ENCODE results near the gene CDK4.
A peak's percentile ranks its signal among the peaks of the same experiment; 100 is the strongest.

CDK4 gene

GRCh38 chr12:57712701-57713100 lies 39.4 kb downstream of the CDK4 start:
- no peaks in the 10 kb centered on the region for H3K4me1 ChIP-seq (ENCODE audit: control insufficient read depth in 1 of 2, insufficient read depth in 2 of 2, low read length in 2 of 2)
- H3K79me1 ChIP-seq (ENCODE audit: low read length): no peaks in the 10 kb centered on the region
- no peak overlapping the region for H2BK5ac ChIP-seq (ENCODE audit: low read depth, low read length, poor library complexity)
- H4K8ac ChIP-seq (ENCODE audit: low read depth, low read length): no peak overlapping the region
- no peak overlapping the region for H2BK12ac ChIP-seq (ENCODE audit: low read length)
- no peak overlapping the region for H3K9ac ChIP-seq (ENCODE audit: low read length)
- H2AFZ ChIP-seq (ENCODE audit: insufficient read depth, low read length, poor library complexity): no peak overlapping the region
- H3K4me3 ChIP-seq (ENCODE audit: low read depth, low read length): no peak overlapping the region
- no peak overlapping the region for H3K27ac ChIP-seq (ENCODE audit: low read depth, low read length)
- H3K14ac ChIP-seq (ENCODE audit: low read length): no peak overlapping the region
- no peak overlapping the region for H3K4me2 ChIP-seq (ENCODE audit: low read length)
- no CpG with 5 or more reads among the region's 3 CpGs for WGBS (ENCODE audit: extremely low coverage, insufficient coverage, insufficient read length)
- peaks cover 14 to 20% of the 10 kb centered on the region in 2 experiments for H3K36me3 ChIP-seq (ENCODE audit: control insufficient read depth in 1 of 2, insufficient read depth in 2 of 2, low read length in 2 of 2)
- no peak for DNase-seq
- no peak overlapping the region for H3K18ac ChIP-seq (ENCODE audit: low read length)
- no peak overlapping the region for H3K23ac ChIP-seq (ENCODE audit: low read length)
- no peaks in the 10 kb centered on the region for H3K79me2 ChIP-seq (ENCODE audit: control insufficient read depth, insufficient read depth, low read length, poor library complexity)
- H2AK5ac ChIP-seq (ENCODE audit: low read length): no peak overlapping the region
- no peak overlapping the region for H3K4ac ChIP-seq (ENCODE audit: low read depth, low read length)
- H2BK120ac ChIP-seq (ENCODE audit: insufficient read depth, low read length, poor library complexity): no peak overlapping the region
- H4K91ac ChIP-seq (ENCODE audit: low read depth, low read length): no peak overlapping the region
- no peak overlapping the region for H4K12ac ChIP-seq (ENCODE audit: low read depth, low read length)
- no peaks in the 10 kb centered on the region for H3K9me3 ChIP-seq (ENCODE audit: insufficient read depth, low read depth, low read length)
- no peaks in the 10 kb centered on the region for H3K27me3 ChIP-seq (ENCODE audit: insufficient read depth, low read length)

- no peak overlapping the region for H4K8ac ChIP-seq (ENCODE audit: low read depth, low read length)
- H3K9ac ChIP-seq (ENCODE audit: low read length): no peak overlapping the region
- H4K12ac ChIP-seq (ENCODE audit: low read depth, low read length): no peak overlapping the region
- no peak overlapping the region for H2BK5ac ChIP-seq (ENCODE audit: low read depth, low read length, poor library complexity)
- no peaks in the 10 kb centered on the region for H3K79me1 ChIP-seq (ENCODE audit: low read length)
- no peak overlapping the region for H2AFZ ChIP-seq (ENCODE audit: insufficient read depth, low read length, poor library complexity)
- H3K27ac ChIP-seq (ENCODE audit: low read depth, low read length): no peak overlapping the region
- peak in 1 of 2 donors; percentile 39 for DNase-seq
- no peaks in the 10 kb centered on the region for H3K79me2 ChIP-seq (ENCODE audit: control insufficient read depth, insufficient read depth, low read length, poor library complexity)
- no peak overlapping the region for H2BK12ac ChIP-seq (ENCODE audit: low read length)
- H3K9me3 ChIP-seq (ENCODE audit: insufficient read depth, low read depth, low read length): no peaks in the 10 kb centered on the region
- no peak overlapping the region for H3K4ac ChIP-seq (ENCODE audit: low read depth, low read length)
- WGBS (ENCODE audit: extremely low coverage, insufficient coverage, insufficient read length): no CpG with 5 or more reads among the region's 2 CpGs
- no peak overlapping the region for H2AK5ac ChIP-seq (ENCODE audit: low read length)
- no peak overlapping the region for H3K4me3 ChIP-seq (ENCODE audit: low read depth, low read length)
- H4K91ac ChIP-seq (ENCODE audit: low read depth, low read length): no peak overlapping the region
- H3K4me2 ChIP-seq (ENCODE audit: low read length): no peak overlapping the region
- no peak overlapping the region for H3K18ac ChIP-seq (ENCODE audit: low read length)
- no peak overlapping the region for H2BK120ac ChIP-seq (ENCODE audit: insufficient read depth, low read length, poor library complexity)
- peaks cover 3 to 5% of the 10 kb centered on the region in 2 experiments for H3K36me3 ChIP-seq (ENCODE audit: control insufficient read depth in 1 of 2, insufficient read depth in 2 of 2, low read length in 2 of 2)
- no peak overlapping the region for H3K14ac ChIP-seq (ENCODE audit: low read length)
- no peak overlapping the region for H3K23ac ChIP-seq (ENCODE audit: low read length)
- H3K4me1 ChIP-seq (ENCODE audit: control insufficient read depth in 1 of 2, insufficient read depth in 2 of 2, low read length in 2 of 2): no peaks in the 10 kb centered on the region
- H3K27me3 ChIP-seq (ENCODE audit: insufficient read depth, low read length): no peaks in the 10 kb centered on the region
Measured at GRCh38 chr12:57708296-57708695, 43.8 kb downstream of the CDK4 start.

- H4K91ac ChIP-seq (ENCODE audit: low read depth, low read length): no peak overlapping the region
- H3K9me3 ChIP-seq (ENCODE audit: insufficient read depth, low read depth, low read length): no peaks in the 10 kb centered on the region
- H4K8ac ChIP-seq (ENCODE audit: low read depth, low read length): no peak overlapping the region
- no peak overlapping the region for H2BK120ac ChIP-seq (ENCODE audit: insufficient read depth, low read length, poor library complexity)
- H2AK5ac ChIP-seq (ENCODE audit: low read length): no peak overlapping the region
- no peak overlapping the region for H3K18ac ChIP-seq (ENCODE audit: low read length)
- H3K79me2 ChIP-seq (ENCODE audit: control insufficient read depth, insufficient read depth, low read length, poor library complexity): no peaks in the 10 kb centered on the region
- H2BK12ac ChIP-seq (ENCODE audit: low read length): no peak overlapping the region
- H4K12ac ChIP-seq (ENCODE audit: low read depth, low read length): no peak overlapping the region
- H3K79me1 ChIP-seq (ENCODE audit: low read length): no peaks in the 10 kb centered on the region
- H3K27ac ChIP-seq (ENCODE audit: low read depth, low read length): no peak overlapping the region
- no peak overlapping the region for H3K4me3 ChIP-seq (ENCODE audit: low read depth, low read length)
- no peak overlapping the region for H3K23ac ChIP-seq (ENCODE audit: low read length)
- H3K4me1 ChIP-seq (ENCODE audit: control insufficient read depth in 1 of 2, insufficient read depth in 2 of 2, low read length in 2 of 2): no peaks in the 10 kb centered on the region
- H3K9ac ChIP-seq (ENCODE audit: low read length): no peak overlapping the region
- H2BK5ac ChIP-seq (ENCODE audit: low read depth, low read length, poor library complexity): no peak overlapping the region
- no peak overlapping the region for H3K4me2 ChIP-seq (ENCODE audit: low read length)
- no peaks in the 10 kb centered on the region for H3K27me3 ChIP-seq (ENCODE audit: insufficient read depth, low read length)
- H2AFZ ChIP-seq (ENCODE audit: insufficient read depth, low read length, poor library complexity): no peak overlapping the region
- no CpG with 5 or more reads among the region's 3 CpGs for WGBS (ENCODE audit: extremely low coverage, insufficient coverage, insufficient read length)
- H3K36me3 ChIP-seq (ENCODE audit: control insufficient read depth in 1 of 2, insufficient read depth in 2 of 2, low read length in 2 of 2): peaks cover 5 to 8% of the 10 kb centered on the region in 2 experiments
- no peak overlapping the region for H3K4ac ChIP-seq (ENCODE audit: low read depth, low read length)
- no peak for DNase-seq
- H3K14ac ChIP-seq (ENCODE audit: low read length): no peak overlapping the region
Measured at GRCh38 chr12:57707250-57707649, 44.9 kb downstream of the CDK4 start.

- Histone ChIP-seq H4K91ac (ENCODE audit: low read depth, low read length) (no peak overlapping the region), H3K4ac (ENCODE audit: low read depth, low read length) (no peak overlapping the region), H2BK12ac (ENCODE audit: low read length) (no peak overlapping the region), H3K9me3 (ENCODE audit: insufficient read depth, low read depth, low read length) (no peaks in the 10 kb centered on the region), H3K14ac (ENCODE audit: low read length) (no peak overlapping the region), H3K4me2 (ENCODE audit: low read length) (no peak overlapping the region), H2AK5ac (ENCODE audit: low read length) (no peak overlapping the region), H3K4me3 (ENCODE audit: low read depth, low read length) (no peak overlapping the region), H3K27ac (ENCODE audit: low read depth, low read length) (no peak overlapping the region), H2BK5ac (ENCODE audit: low read depth, low read length, poor library complexity) (no peak overlapping the region), H3K79me1 (ENCODE audit: low read length) (no peaks in the 10 kb centered on the region), H3K79me2 (ENCODE audit: control insufficient read depth, insufficient read depth, low read length, poor library complexity) (no peaks in the 10 kb centered on the region), H2BK120ac (ENCODE audit: insufficient read depth, low read length, poor library complexity) (no peak overlapping the region), H3K36me3 (ENCODE audit: control insufficient read depth in 1 of 2, insufficient read depth in 2 of 2, low read length in 2 of 2) (peaks cover 9 to 19% of the 10 kb centered on the region in 2 experiments), H2AFZ (ENCODE audit: insufficient read depth, low read length, poor library complexity) (no peak overlapping the region), H3K27me3 (ENCODE audit: insufficient read depth, low read length) (no peaks in the 10 kb centered on the region), H4K12ac (ENCODE audit: low read depth, low read length) (no peak overlapping the region), H3K4me1 (ENCODE audit: control insufficient read depth in 1 of 2, insufficient read depth in 2 of 2, low read length in 2 of 2) (no peaks in the 10 kb centered on the region), H3K9ac (ENCODE audit: low read length) (no peak overlapping the region), H4K8ac (ENCODE audit: low read depth, low read length) (no peak overlapping the region), H3K18ac (ENCODE audit: low read length) (no peak overlapping the region), H3K23ac (ENCODE audit: low read length) (peak overlapping the region; percentile 86)
- DNase-seq: no peak
- no CpG with 5 or more reads among the region's 2 CpGs for WGBS (ENCODE audit: extremely low coverage, insufficient coverage, insufficient read length)
Measured at GRCh38 chr12:57700317-57700716, 51.8 kb downstream of the CDK4 start.
